IMR-90 (cell line): ENCODE data around the gene LCN12. TPM values are rescaled to one million over a fixed set of nuclear protein-coding genes. Genes with fewer than 3 reads are reported as not detected.

Source experiments
- ATAC-seq: fragments of 200-7000 bp; cut with Tn5 transposase; 2 replicates; pipeline ENCODE4 v1.9.1; 2020; ENCODE audit warnings: low read depth, mild to moderate bottlenecking, moderate library complexity
- BruUV-seq: library from RNA; stranded (reverse); fragments of 400-500 nt; replicated peaks from 2 replicates; lab custom pipeline; 2021; lab: Mats Ljungman, UMichigan
- CTCF ChIA-PET: fragments of 300-600 bp; formaldehyde crosslinking; extraction: SDS; loops from one replicate; lab custom pipeline; 2021; ENCODE audit warnings: antibody characterized with exemption; lab: Yijun Ruan, JAX
- POLR2A ChIA-PET: fragments of 300-600 bp; sonication (Branson Sonifier 250); formaldehyde crosslinking; loops from one replicate; lab custom pipeline; 2022; ENCODE audit warnings: antibody characterized with exemption; ENCODE audit not compliant: unreplicated experiment; lab: Charles Lee
- DNase-seq: peaks from one replicate; pipeline ENCODE4 v3.0.0; 2013
- H2AFZ ChIP-seq: replicated peaks from 2 replicates; pipeline ENCODE3; 2013; ENCODE audit warnings: low read length, mild to moderate bottlenecking; ENCODE audit not compliant: poor library complexity
- H2AK5ac ChIP-seq: 2 replicates; pipeline ENCODE4 v1.6.1; 2013; ENCODE audit warnings: low read depth, low read length, inconsistent platforms
- H2AK9ac ChIP-seq: replicated peaks from 2 replicates; pipeline ENCODE3; 2013; ENCODE audit warnings: mild to moderate bottlenecking, low read depth, low read length, moderate library complexity; ENCODE audit not compliant: poor library complexity
- H2BK120ac ChIP-seq: 2 replicates; pipeline ENCODE4 v1.6.1; 2013; ENCODE audit warnings: low read depth, low read length, inconsistent platforms
- H2BK15ac ChIP-seq: 3 replicates; pipeline ENCODE4 v1.6.1; 2013; ENCODE audit warnings: low read depth, low read length, inconsistent platforms
- H2BK20ac ChIP-seq: 2 replicates; pipeline ENCODE4 v1.6.1; 2013; ENCODE audit warnings: low read depth, mild to moderate bottlenecking, inconsistent platforms, low read length, moderate library complexity
- H2BK5ac ChIP-seq: 2 replicates; pipeline ENCODE4 v1.6.1; 2013; ENCODE audit warnings: mild to moderate bottlenecking, low read depth, low read length, inconsistent platforms; ENCODE audit not compliant: poor library complexity, severe bottlenecking
- H3K14ac ChIP-seq: replicated peaks from 2 replicates; pipeline ENCODE4 v1.6.1; 2013; ENCODE audit warnings: low read depth, low read length, inconsistent platforms
- H3K18ac ChIP-seq: 2 replicates; pipeline ENCODE4 v1.6.1; 2013; ENCODE audit warnings: low read depth, low read length, control low read depth
- H3K23ac ChIP-seq: 2 replicates; pipeline ENCODE4 v1.6.1; 2013; ENCODE audit warnings: low read depth, low read length, inconsistent platforms
- H3K27ac ChIP-seq: 2 replicates; pipeline ENCODE4 v1.5.1; 2013; ENCODE audit warnings: mild to moderate bottlenecking, control low read depth, low read length; ENCODE audit not compliant: insufficient read depth
- H3K27me3 ChIP-seq: 2 replicates; pipeline ENCODE4 v1.6.1; 2013; ENCODE audit warnings: low read length; ENCODE audit not compliant: control insufficient read depth, insufficient read depth
- H3K36me3 ChIP-seq: 2 replicates; pipeline ENCODE4 v1.6.1; 2013; ENCODE audit warnings: low read length, mixed read lengths; ENCODE audit not compliant: control insufficient read depth, insufficient read depth
- H3K4ac ChIP-seq: 2 replicates; pipeline ENCODE4 v1.6.1; 2013; ENCODE audit warnings: low read depth, low read length, inconsistent platforms
- H3K4me1 ChIP-seq: 2 replicates; pipeline ENCODE4 v1.6.1; 2013; ENCODE audit warnings: low read length, mixed read lengths; ENCODE audit not compliant: control insufficient read depth, insufficient read depth
- H3K4me2 ChIP-seq: 2 replicates; pipeline ENCODE4 v1.6.1; 2013; ENCODE audit warnings: low read depth, mild to moderate bottlenecking, control low read depth, low read length, moderate library complexity
- H3K4me3 ChIP-seq: 2 replicates; pipeline ENCODE4 v1.5.1; 2013; ENCODE audit warnings: low read depth, mild to moderate bottlenecking, control low read depth, low read length, moderate library complexity; ENCODE audit not compliant: insufficient read depth
- H3K56ac ChIP-seq: 2 replicates; pipeline ENCODE4 v1.6.1; 2013; ENCODE audit warnings: low read length, inconsistent platforms; ENCODE audit not compliant: insufficient read depth; ENCODE audit errors: extremely low read depth
- H3K79me1 ChIP-seq, 2 experiments: 2 replicates each; pipeline ENCODE4 v1.6.1; 2013; ENCODE audit warnings: low read length in 2 of 2, inconsistent platforms in 1 of 2, low read depth in 1 of 2
- H3K9ac ChIP-seq: 2 replicates; pipeline ENCODE4 v1.6.1; 2013; ENCODE audit warnings: low read depth, low read length, control low read depth
- H3K9me1 ChIP-seq: 2 replicates; pipeline ENCODE4 v1.6.1; 2013; ENCODE audit warnings: low read length, inconsistent platforms; ENCODE audit not compliant: insufficient read depth
- H3K9me3 ChIP-seq: 2 replicates; pipeline ENCODE4 v1.6.1; 2013; ENCODE audit warnings: low read length; ENCODE audit not compliant: control insufficient read depth, insufficient read depth
- H4K20me1 ChIP-seq: 2 replicates; pipeline ENCODE4 v1.6.1; 2013; ENCODE audit warnings: low read length, inconsistent platforms; ENCODE audit not compliant: insufficient read depth
- H4K5ac ChIP-seq: 2 replicates; pipeline ENCODE4 v1.6.1; 2013; ENCODE audit warnings: mild to moderate bottlenecking, low read depth, low read length, control low read depth
- H4K8ac ChIP-seq, 2 experiments: 2 replicates each; pipeline ENCODE4 v1.6.1; 2013; ENCODE audit warnings: low read depth in 2 of 2, low read length in 2 of 2, control low read depth in 1 of 2, inconsistent platforms in 1 of 2
- H4K91ac ChIP-seq: 2 replicates; pipeline ENCODE4 v1.6.1; 2013; ENCODE audit warnings: low read depth, low read length, inconsistent platforms; ENCODE audit not compliant: insufficient read depth
- FOS ChIP-seq: fragments of 150-350 bp; IDR thresholded peaks from 2 replicates; pipeline ENCODE4 v1.6.1; 2016; ENCODE audit warnings: low read depth, low read length
- MAFK ChIP-seq: IDR thresholded peaks from 2 replicates; pipeline ENCODE4 v1.6.1; 2012; ENCODE audit warnings: low read depth, low read length, improper control_type of control experiment
- MAZ ChIP-seq: IDR thresholded peaks from 2 replicates; pipeline ENCODE4 v1.6.1; 2012; ENCODE audit warnings: low read depth, mild to moderate bottlenecking, low read length, improper control_type of control experiment, moderate library complexity, borderline replicate concordance
- POLR2A ChIP-seq: IDR thresholded peaks from 2 replicates; pipeline ENCODE4 v1.6.1; 2012; ENCODE audit warnings: mild to moderate bottlenecking, low read depth, low read length
- RAD21 ChIP-seq: IDR thresholded peaks from 2 replicates; pipeline ENCODE4 v1.6.1; 2012; ENCODE audit warnings: low read length, improper control_type of control experiment
- RFX5 ChIP-seq: IDR thresholded peaks from 2 replicates; pipeline ENCODE4 v1.8.0; 2012; ENCODE audit warnings: low read depth, mild to moderate bottlenecking, low read length, moderate library complexity
- WGBS, 2 experiments: methylation state at CpG; one replicate each; pipeline versions ENCODE4 v1.1.5 to v1.1.7; 2013; ENCODE audit warnings: missing lambda C conversion rate in 2 of 2; ENCODE audit not compliant: insufficient read length in 1 of 2; ENCODE audit errors: extremely low coverage in 2 of 2; 5-methylcytosine and 5-hydroxymethylcytosine counted together
- dilution Hi-C: fragments of 300-500 bp; cut with HindIII; formaldehyde crosslinking; loops from one replicate; pipeline ENCODE4 v1.14.3; 2018; ENCODE audit warnings: low sequenced_read_pairs; ENCODE audit not compliant: unreplicated experiment
- in situ Hi-C: fragments of 300-500 bp; cut with MboI; formaldehyde crosslinking; loops from 3 replicates; pipeline ENCODE4 v1.14.3; 2019; ENCODE audit warnings: low sequenced_read_pairs, inconsistent platforms, mixed read lengths
- intact Hi-C: fragments of 100-400 bp; cut with micrococcal nuclease; formaldehyde crosslinking; loops from 2 replicates; pipeline ENCODE4 v1.10.0; 2022
- polyA plus RNA-seq, 3 experiments: library from polyadenylated mRNA; depleted of rRNA; stranded (reverse); fragments of >200 nt; gene quantifications; 2 replicates each; pipeline ENCODE4 v1.2.3, GENCODE V29; 2012; ENCODE audit warnings: low replicate concordance in 1 of 3
- total RNA-seq: library from RNA; depleted of rRNA; stranded (reverse); fragments of >200 nt; gene quantifications from 2 replicates; pipeline ENCODE4 v1.2.3, GENCODE V29; 2012
- TF ChIP-seq, protein P1 (sequence below): fragments of 150-350 bp; IDR thresholded peaks from 2 replicates; pipeline ENCODE4 v1.6.1; 2016; ENCODE audit warnings: low read depth, mild to moderate bottlenecking, low read length, moderate library complexity, borderline replicate concordance
- TF ChIP-seq, protein P2 (sequence below): fragments of 150-350 bp; IDR thresholded peaks from 2 replicates; pipeline ENCODE4 v1.6.1; 2017; ENCODE audit warnings: mild to moderate bottlenecking, antibody characterized with exemption, low read length, low read depth

Gene LCN12
- total and polyA plus RNA-seq, 2 of the 4 experiments (the other 2 are of a cell fraction) = 0.12 TPM; not detected in 1

GRCh38 chr9:136952321-136952850 lies 313 bp downstream of the LCN12 start:
- dilution Hi-C loops = no loop called here
- DNase-seq = no peak

More at GRCh38 chr9:136952321-136952850, 313 bp downstream of the LCN12 start:
- H2AK9ac ChIP-seq = no peak overlapping the region
- H3K9me3 ChIP-seq = peaks cover 3% of the 10 kb centered on the region
- WGBS, 2 experiments = 38% methylated on average over 3 of the region's 15 CpGs; no CpG with 5 or more reads in 1 of the 2 experiments
- H3K14ac ChIP-seq = no peak overlapping the region
- peaks cover 13% of the 10 kb centered on the region; the same call in 1 of the 2 replicates for H3K27me3 ChIP-seq
- no peak overlapping the region for H2BK20ac ChIP-seq
- H2BK15ac ChIP-seq = no peak overlapping the region
- CTCF ChIA-PET = no interaction called here
- no peak overlapping the region for H3K56ac ChIP-seq
- no peak overlapping the region for H3K4me3 ChIP-seq
- H3K9me1 ChIP-seq = no peaks in the 10 kb centered on the region
- intact Hi-C loops = no loop called here
- H4K20me1 ChIP-seq = no peaks in the 10 kb centered on the region
- no peak overlapping the region for H2AFZ ChIP-seq
- H4K5ac ChIP-seq = no peak overlapping the region
- H3K27ac ChIP-seq = no peak overlapping the region
- in situ Hi-C loops = no loop called here
- POLR2A ChIA-PET = no interaction called here
- no peaks in the 10 kb centered on the region for H3K79me1 ChIP-seq
- H2BK120ac ChIP-seq = no peak overlapping the region
- H4K8ac ChIP-seq = no peak overlapping the region
- no peak overlapping the region for H3K4me2 ChIP-seq
- H3K4me1 ChIP-seq = no peaks in the 10 kb centered on the region; the same call in 1 of the 2 replicates
- H3K9ac ChIP-seq = no peak overlapping the region
- H2BK5ac ChIP-seq = no peak overlapping the region
- H4K91ac ChIP-seq = no peak overlapping the region
- H3K36me3 ChIP-seq = no peaks in the 10 kb centered on the region
- TF ChIP-seq POLR2A = no peak
- TF ChIP-seq, protein P1, sequence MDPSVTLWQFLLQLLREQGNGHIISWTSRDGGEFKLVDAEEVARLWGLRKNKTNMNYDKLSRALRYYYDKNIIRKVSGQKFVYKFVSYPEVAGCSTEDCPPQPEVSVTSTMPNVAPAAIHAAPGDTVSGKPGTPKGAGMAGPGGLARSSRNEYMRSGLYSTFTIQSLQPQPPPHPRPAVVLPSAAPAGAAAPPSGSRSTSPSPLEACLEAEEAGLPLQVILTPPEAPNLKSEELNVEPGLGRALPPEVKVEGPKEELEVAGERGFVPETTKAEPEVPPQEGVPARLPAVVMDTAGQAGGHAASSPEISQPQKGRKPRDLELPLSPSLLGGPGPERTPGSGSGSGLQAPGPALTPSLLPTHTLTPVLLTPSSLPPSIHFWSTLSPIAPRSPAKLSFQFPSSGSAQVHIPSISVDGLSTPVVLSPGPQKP = no peak
- TF ChIP-seq, protein P2, sequence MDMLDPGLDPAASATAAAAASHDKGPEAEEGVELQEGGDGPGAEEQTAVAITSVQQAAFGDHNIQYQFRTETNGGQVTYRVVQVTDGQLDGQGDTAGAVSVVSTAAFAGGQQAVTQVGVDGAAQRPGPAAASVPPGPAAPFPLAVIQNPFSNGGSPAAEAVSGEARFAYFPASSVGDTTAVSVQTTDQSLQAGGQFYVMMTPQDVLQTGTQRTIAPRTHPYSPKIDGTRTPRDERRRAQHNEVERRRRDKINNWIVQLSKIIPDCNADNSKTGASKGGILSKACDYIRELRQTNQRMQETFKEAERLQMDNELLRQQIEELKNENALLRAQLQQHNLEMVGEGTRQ = no peak
- TF ChIP-seq RAD21 = no peak
- TF ChIP-seq MAZ = no peak
- TF ChIP-seq MAFK = no peak
- no peak for TF ChIP-seq FOS
- no peak for TF ChIP-seq RFX5
- no TSS peak for BruUV-seq
- H3K4ac ChIP-seq = no peak overlapping the region
- no peak overlapping the region for H2AK5ac ChIP-seq
- ATAC-seq = no peak
- no peak overlapping the region for H3K18ac ChIP-seq
- no peak overlapping the region for H3K23ac ChIP-seq
